GM04504 (cell line): Measurements from ENCODE around the gene PHF2.

Experiments
- DNase-seq: peaks from one replicate; pipeline ENCODE4 v3.0.0-alpha.2; 2012; ENCODE audit warnings: low read depth

Gene PHF2

DNA sequence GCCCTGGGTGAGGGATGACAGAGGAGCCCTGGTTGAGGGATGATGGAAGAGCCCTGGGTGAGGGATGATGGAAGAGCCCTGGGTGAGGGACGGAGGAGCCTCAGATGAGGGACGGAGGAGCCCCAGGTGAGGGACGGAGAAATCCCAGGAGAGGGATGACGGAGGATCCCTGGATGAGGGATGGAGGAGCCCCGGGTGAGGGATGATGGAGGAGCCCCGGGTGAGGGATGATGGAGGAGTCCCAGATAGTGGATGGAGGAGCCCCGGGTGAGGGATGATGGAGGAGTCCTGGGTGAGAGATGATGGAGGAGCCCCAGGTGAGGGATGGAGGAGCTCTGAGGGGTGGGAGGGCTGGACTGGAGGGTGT is 10.9 kb downstream of the PHF2 start:
- no peak for DNase-seq

- DNase-seq, result no peak
Observed at GRCh38 chr9:93587651-93588347, 11.4 kb downstream of the PHF2 start.

- DNase-seq, result no peak
Observed at GRCh38 chr9:93588641-93589609, 12.5 kb downstream of the PHF2 start.

- no peak for DNase-seq
Observed at GRCh38 chr9:93589688-93590087, 13.3 kb downstream of the PHF2 start.

- DNase-seq, result no peak
Observed at GRCh38 chr9:93590609-93591234, 14.3 kb downstream of the PHF2 start.

- no peak for DNase-seq
Observed at GRCh38 chr9:93591301-93592007, 15.1 kb downstream of the PHF2 start.

- DNase-seq, result no peak
Observed at GRCh38 chr9:93592008-93592642, 15.7 kb downstream of the PHF2 start.

GRCh38 chr9:93592643-93593021 is 16.2 kb downstream of the PHF2 start:
- DNase-seq, result no peak

GRCh38 chr9:93593144-93593658 is 16.8 kb downstream of the PHF2 start:
- DNase-seq, result no peak

DNA sequence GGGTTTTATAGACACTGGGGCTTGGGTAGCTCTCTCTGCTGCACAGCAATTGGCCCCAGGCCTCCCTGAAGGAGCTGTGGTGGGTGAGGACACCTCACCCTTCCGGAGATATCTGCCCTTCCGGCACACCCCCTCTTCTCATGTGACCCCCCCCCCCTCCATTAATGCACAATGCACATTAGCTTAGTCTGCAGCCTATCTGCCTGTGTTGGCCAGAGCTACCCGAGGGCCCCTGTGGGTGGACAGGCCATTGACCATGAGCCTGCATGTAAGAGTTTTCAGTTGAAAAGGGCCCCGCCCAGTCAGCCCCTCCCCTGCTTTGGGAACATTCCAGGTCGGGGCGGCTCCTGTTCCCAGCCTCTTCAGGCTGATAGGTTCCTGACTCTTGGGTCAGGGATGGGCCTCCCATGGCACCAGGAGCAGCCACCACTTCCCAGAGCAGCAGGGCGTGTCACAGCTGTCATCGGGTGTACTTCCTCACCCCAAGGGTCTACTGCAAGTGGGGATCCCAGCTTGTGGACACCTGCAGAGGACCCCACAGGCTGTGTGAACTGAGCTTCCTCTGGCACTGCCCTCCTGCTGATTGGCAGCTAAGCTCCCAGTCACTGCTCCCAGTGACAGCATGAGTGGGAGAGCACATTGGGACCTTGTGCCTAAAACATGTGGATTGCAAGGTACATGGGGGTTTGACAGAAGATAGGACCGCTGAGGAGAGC is 17.8 kb downstream of the PHF2 start:
- no peak for DNase-seq

- no peak for DNase-seq
Observed at GRCh38 chr9:93595461-93595860, 19.1 kb downstream of the PHF2 start.

DNA sequence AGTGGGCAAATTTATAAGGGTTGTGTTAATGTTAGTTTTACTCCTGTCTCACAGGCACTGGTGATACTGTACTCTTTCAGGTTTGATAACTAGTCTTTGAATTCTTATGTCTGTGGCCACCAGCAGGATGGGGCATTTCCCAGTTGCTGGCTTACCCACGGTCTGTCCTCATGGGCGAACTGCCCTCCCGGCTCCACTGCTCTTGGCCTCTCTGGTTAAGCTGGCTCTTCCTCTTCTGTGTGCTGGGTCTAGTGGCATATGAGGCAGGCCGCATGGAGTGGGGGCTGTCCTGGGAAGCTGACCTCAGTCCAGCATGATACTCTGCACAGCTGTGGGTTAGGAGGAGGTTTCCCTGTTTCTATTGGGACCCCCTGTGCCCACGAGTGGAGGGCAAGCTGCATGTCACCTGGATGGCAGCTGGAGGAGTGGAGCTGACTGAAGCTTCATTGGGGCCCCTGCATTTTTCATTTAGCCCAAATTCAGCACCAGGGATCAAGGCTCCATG is 19.5 kb downstream of the PHF2 start:
- DNase-seq, result no peak

- no peak for DNase-seq
Observed at GRCh38 chr9:93596399-93596798, 20.0 kb downstream of the PHF2 start.

DNA sequence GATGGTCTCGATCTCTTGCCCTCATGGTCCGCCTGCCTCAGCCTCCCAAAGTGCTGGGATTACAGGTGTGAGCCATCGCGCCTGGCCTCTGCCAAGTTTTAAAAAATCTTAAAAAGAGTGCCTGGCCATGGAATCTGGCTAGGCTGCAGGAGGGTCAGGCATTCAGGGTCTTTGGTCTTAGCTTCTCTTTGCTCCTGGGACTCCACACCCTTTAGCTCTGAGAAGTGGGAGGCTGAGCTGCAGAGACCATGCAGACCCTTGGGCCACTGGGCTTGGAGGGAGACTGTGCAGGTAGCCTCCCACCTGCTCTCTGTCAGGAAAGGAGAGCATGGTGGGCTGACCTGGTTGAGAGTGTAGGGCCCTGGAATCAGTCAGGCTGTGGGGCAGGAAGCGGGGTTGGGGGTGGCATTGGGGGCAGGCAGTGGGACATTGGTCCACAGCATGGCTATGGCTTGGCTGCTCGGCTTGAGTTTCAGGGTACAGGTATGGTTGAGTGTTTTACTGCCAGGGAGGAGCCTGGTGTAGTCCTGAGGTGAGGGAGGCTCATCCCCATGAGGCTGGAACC is 20.8 kb downstream of the PHF2 start:
- DNase-seq, result no peak

- no peak for DNase-seq
Observed at GRCh38 chr9:93597871-93598646, 21.7 kb downstream of the PHF2 start.

DNA sequence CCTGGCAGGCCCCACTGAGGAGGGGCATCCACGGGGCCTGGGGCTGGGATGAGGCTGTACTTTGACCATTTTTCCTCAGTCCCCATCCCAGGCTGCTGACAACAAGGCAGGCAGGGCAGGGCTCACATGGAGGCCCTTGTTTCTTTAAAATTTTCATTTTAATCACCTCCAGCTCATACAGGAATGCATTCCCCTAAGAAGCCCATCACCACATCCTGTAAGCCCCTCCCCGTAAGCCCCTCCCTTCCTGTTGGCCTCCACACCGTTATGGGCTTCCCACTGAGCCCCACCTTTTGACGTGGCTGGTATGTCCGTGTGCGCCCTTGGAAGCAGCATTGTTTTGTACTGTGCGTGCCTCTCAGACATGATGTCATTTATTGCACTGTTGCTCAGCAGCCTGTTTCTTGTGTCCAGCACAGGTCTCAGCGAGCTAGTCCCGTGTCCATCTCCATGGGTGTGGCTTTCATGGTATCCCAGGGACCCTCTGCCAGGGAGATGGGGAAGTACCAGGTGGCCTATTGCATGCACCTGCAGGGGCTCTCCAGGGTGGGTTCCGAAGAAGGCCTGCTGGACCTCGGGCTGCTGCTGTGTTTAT is 22.4 kb downstream of the PHF2 start:
- no peak for DNase-seq

DNA sequence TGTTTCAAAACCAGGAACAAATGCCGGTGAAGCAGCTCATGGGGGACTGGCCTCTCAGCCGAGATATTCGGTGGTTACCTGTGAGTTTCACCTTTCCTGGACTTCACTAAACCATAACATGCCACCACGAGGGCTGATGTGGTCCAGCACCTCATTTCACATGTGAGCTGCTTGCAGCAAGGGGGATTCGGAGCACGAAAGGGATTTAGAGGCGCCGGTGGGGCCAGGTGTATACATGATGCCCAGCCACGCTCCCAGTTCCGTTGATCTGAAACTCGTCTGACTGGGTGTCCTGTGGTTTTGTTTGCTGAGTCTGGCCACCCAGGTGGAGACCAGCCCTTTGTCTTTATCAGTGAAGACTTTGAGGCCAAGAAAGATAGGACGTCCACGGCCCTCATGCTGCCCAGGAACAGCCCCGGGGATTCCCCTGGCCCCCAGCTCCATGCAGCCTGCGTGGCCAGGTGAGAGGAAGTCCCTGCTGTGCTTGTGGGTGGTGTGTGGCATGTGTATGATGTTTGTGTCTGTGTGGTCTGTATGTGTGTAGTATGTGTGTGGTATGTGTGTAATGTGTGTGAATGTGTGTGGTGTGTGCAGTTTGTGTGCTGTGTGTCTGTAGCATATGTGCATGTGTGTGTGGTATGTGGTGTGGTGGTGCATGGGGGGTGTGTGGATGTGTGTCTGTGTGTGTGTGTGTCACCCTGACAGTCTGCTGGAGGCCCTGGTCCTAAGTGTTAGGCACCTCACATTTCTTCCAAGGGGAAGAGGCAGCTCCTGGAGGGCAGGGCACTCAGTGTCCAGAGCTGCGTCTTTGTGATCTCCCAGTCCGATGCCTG is 23.4 kb downstream of the PHF2 start:
- DNase-seq, result no peak

DNA sequence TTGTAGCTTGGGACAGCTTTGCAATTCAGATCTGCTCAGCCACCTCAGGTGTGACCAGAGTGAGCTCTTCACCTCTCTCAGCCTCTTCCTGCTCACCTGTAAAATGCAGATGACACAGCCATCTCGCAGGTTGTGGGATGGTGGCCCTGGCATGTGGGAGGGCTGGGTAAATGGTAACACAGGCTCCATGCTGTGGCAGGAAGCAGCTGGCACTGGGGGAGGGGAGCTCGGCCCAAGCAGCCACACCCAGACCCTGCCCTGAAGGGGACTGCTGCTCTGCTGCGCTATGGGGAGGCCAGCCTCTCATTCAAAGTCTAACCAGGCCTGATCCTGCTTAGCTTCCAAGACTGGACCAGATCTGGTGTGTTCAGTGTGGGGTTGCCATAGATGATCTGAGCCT is 24.1 kb downstream of the PHF2 start:
- no peak for DNase-seq
